DND-41 (cell line): ENCODE data around the gene SCUBE1.

Experiments
- CTCF ChIP-seq: IDR thresholded peaks from 2 replicates; pipeline ENCODE4 v1.5.1; 2012; ENCODE audit warnings: borderline replicate concordance, low read length, moderate library complexity, mild to moderate bottlenecking; ENCODE audit not compliant: poor library complexity, severe bottlenecking; ENCODE audit errors: extremely low read depth
- EZH2 ChIP-seq: IDR thresholded peaks from 3 replicates; pipeline ENCODE4 v1.6.1; 2012; ENCODE audit warnings: borderline replicate concordance, low read depth, mild to moderate bottlenecking, moderate library complexity, low read length, inconsistent platforms; ENCODE audit not compliant: severe bottlenecking

- TF ChIP-seq CTCF, result no peak
- no peak for TF ChIP-seq EZH2
These were observed 174.5 kb downstream of the SCUBE1 start for GRCh38 chr22:43168471-43169309.
